Neural progenitor cell (in vitro differentiated cells): ENCODE measurements around the gene RPUSD1.
A peak's percentile ranks its signal among the peaks of the same experiment; 100 is the strongest.

Experiments
- CTCF ChIP-seq: fragments of 200-600 bp; sonication (generic); IDR thresholded peaks from 2 replicates; pipeline ENCODE4 v1.5.1; 2017; ENCODE audit warnings: antibody characterized with exemption, mild to moderate bottlenecking
- EZH2 ChIP-seq: fragments of 200-600 bp; sonication (generic); IDR thresholded peaks from 2 replicates; pipeline ENCODE4 v1.6.1; 2017; ENCODE audit warnings: antibody characterized with exemption, mild to moderate bottlenecking, moderate library complexity

DNA sequence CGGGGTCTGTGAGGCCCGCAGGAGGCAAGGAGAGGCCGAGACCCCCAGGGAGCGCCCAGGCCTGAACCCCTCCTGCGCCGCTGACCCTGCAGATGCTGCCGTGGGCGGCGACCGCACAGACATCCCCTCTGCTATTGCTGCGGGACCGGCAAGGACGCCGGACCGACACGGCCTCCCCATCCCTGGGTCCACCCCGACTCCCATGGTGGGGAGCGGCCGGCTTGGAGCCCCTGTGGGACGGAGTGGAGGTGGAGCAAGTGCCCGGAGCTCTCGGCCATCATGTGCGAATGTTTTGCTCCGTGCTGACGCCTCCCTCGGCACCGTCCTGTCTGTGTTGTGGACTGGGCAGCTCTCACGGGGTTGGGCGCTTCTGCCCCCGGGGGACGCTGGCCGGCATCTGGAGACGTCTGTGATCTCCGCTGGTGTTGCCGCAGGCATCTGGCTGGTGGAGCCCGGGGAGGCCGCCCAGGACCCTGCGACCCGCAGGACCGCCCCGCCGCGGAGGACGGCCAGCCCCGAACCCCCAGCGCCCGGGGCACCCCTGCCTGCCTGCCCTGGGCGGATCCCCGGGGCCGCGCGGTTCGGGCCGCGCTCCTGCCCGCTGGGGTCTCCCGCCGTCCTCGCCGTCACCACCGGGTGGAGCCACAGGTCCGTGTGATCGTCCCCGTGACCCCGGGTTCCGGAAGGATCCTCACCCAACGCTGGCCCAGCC, 25.2 kb upstream of the RPUSD1 start:
- TF ChIP-seq CTCF: peak; percentile 88
- TF ChIP-seq EZH2: peak; percentile 42
